Liver (tissue), 9 donors: ENCODE results near the gene ILDR1. TPM values are rescaled to one million over a fixed set of nuclear protein-coding genes. Genes with fewer than 3 reads are reported as not detected.
A peak's percentile ranks its signal among the peaks of the same experiment; 100 is the strongest.

Experiments used
- DNase-seq: peaks from one replicate; pipeline ENCODE4 v3.0.0-alpha.2; 2017; ENCODE audit warnings: low spot score
- H3K27ac ChIP-seq, 2 donors: one replicate each; pipeline ENCODE4 v1.7.0; 2013; ENCODE audit warnings: inconsistent platforms in 2 of 2, low read length in 2 of 2, control low read depth in 1 of 2, low read depth in 1 of 2, mild to moderate bottlenecking in 1 of 2
- H3K27me3 ChIP-seq, 4 donors: one replicate each; pipeline versions ENCODE4 v1.6.1 to v1.7.0; 2013; ENCODE audit warnings: low read length in 3 of 4, inconsistent platforms in 1 of 4, mild to moderate bottlenecking in 1 of 4, moderate library complexity in 1 of 4; ENCODE audit not compliant: control insufficient read depth in 4 of 4, insufficient read depth in 4 of 4
- H3K36me3 ChIP-seq, 4 donors: one replicate each; pipeline versions ENCODE4 v1.6.1 to v1.7.0; 2013; ENCODE audit warnings: low read length in 3 of 4, mild to moderate bottlenecking in 3 of 4, low read depth in 1 of 4, moderate library complexity in 1 of 4; ENCODE audit not compliant: control insufficient read depth in 4 of 4, insufficient read depth in 3 of 4
- H3K4me1 ChIP-seq, 4 donors: one replicate each; pipeline versions ENCODE4 v1.6.1 to v1.7.0; 2013; ENCODE audit warnings: low read length in 3 of 4, mild to moderate bottlenecking in 3 of 4, moderate library complexity in 1 of 4; ENCODE audit not compliant: control insufficient read depth in 4 of 4, insufficient read depth in 4 of 4
- H3K4me3 ChIP-seq, 3 donors: one replicate each; pipeline versions ENCODE4 v1.6.1 to v1.7.0; 2013; ENCODE audit warnings: low read length in 3 of 3, control low read depth in 1 of 3, low read depth in 1 of 3, mild to moderate bottlenecking in 1 of 3
- H3K9ac ChIP-seq, 2 donors: one replicate each; pipeline ENCODE4 v1.7.0; 2013; ENCODE audit warnings: low read length in 2 of 2, mild to moderate bottlenecking in 2 of 2, moderate library complexity in 2 of 2, control low read depth in 1 of 2, low read depth in 1 of 2
- H3K9me3 ChIP-seq, 4 donors: one replicate each; pipeline versions ENCODE4 v1.6.1 to v1.7.0; 2013; ENCODE audit warnings: low read length in 3 of 4; ENCODE audit not compliant: control insufficient read depth in 4 of 4
- EGR1 ChIP-seq, 2 donors: IDR thresholded peaks; 2 replicates each; pipeline ENCODE4 v1.6.1; 2016 to 2018; ENCODE audit warnings: antibody characterized with exemption in 2 of 2, low read depth in 2 of 2
- FOXA1 ChIP-seq: IDR thresholded peaks from 2 replicates; pipeline ENCODE4 v1.6.1; 2016; ENCODE audit warnings: antibody characterized with exemption
- GABPA ChIP-seq, 2 donors: IDR thresholded peaks in 1 of 2; conservative IDR thresholded peaks in 1 of 2; 2 replicates each; pipeline ENCODE4 v1.6.1; 2016; ENCODE audit warnings: antibody characterized with exemption in 2 of 2, mild to moderate bottlenecking in 1 of 2, moderate library complexity in 1 of 2
- HNF4A ChIP-seq, 2 donors: conservative IDR thresholded peaks; 2 replicates each; pipeline ENCODE4 v1.6.1; 2016; ENCODE audit warnings: antibody characterized with exemption in 2 of 2, mild to moderate bottlenecking in 2 of 2
- JUND ChIP-seq, 2 donors: IDR thresholded peaks; 2 replicates each; pipeline ENCODE4 v1.6.1; 2016; ENCODE audit warnings: antibody characterized with exemption in 2 of 2
- NR2F2 ChIP-seq: IDR thresholded peaks from 2 replicates; pipeline ENCODE4 v1.6.1; 2016; ENCODE audit warnings: antibody characterized with exemption
- RAD21 ChIP-seq, 2 donors: IDR thresholded peaks; 2 replicates each; pipeline ENCODE4 v1.6.1; 2016; ENCODE audit warnings: antibody characterized with exemption in 2 of 2, mild to moderate bottlenecking in 2 of 2
- RXRA ChIP-seq, 2 donors: IDR thresholded peaks; 2 replicates each; pipeline ENCODE4 v1.6.1; 2017 to 2018; ENCODE audit warnings: antibody characterized with exemption in 2 of 2, mild to moderate bottlenecking in 1 of 2
- TAF1 ChIP-seq: conservative IDR thresholded peaks from 2 replicates; pipeline ENCODE4 v1.6.1; 2016; ENCODE audit warnings: antibody characterized with exemption, mild to moderate bottlenecking
- YY1 ChIP-seq: IDR thresholded peaks from 2 replicates; pipeline ENCODE4 v1.6.1; 2016; ENCODE audit warnings: antibody characterized with exemption, mild to moderate bottlenecking
- WGBS: extraction: QIAGEN DNeasy Blood & Tissue Kit; methylation state at CpG from one replicate; pipeline ENCODE4 v1.1.7; 2013; 5-methylcytosine and 5-hydroxymethylcytosine counted together
- polyA plus RNA-seq, 2 donors: library from polyadenylated mRNA; stranded (reverse) in 1 of 2; unstranded in 1 of 2; fragments of 200-250 nt in 1 of 2; fragments of >200 nt in 1 of 2; fragmentation: Nextera tagmentation in 1 of 2; extraction: Ambion mirVana in 1 of 2; gene quantifications; one replicate each; pipeline versions ENCODE4 v1.2.1 to v1.2.3, GENCODE V29; 2013 to 2015
- total RNA-seq, 2 donors: library from RNA; depleted of rRNA; stranded (reverse); fragments of >200 nt; gene quantifications; one replicate each; pipeline ENCODE4 v1.2.3, GENCODE V29; 2014
- TF ChIP-seq, protein P1 (sequence below): fragments of 150-350 bp; IDR thresholded peaks from 2 replicates; pipeline ENCODE4 v1.5.1; 2017; ENCODE audit warnings: improper control_type of control experiment, low read depth, low read length; ENCODE audit not compliant: missing input control
- TF ChIP-seq, protein P2 (sequence below): IDR thresholded peaks from 2 replicates; pipeline ENCODE4 v1.6.1; 2016; ENCODE audit warnings: antibody characterized with exemption, mild to moderate bottlenecking
- TF ChIP-seq, protein P3 (sequence below): IDR thresholded peaks from 2 replicates; pipeline ENCODE4 v1.6.1; 2016; ENCODE audit warnings: antibody characterized with exemption
- TF ChIP-seq, protein P4 (sequence below): IDR thresholded peaks from 2 replicates; pipeline ENCODE4 v1.6.1; 2016; ENCODE audit warnings: antibody characterized with exemption
- donor health status: healthy.
- donor health status: healthy.
- donor health status: healthy.
- donor health status: healthy.
- donor health status: healthy.

The ILDR1 gene
- total and polyA plus RNA-seq, 4 donors: 0.07 to 1.7 (median 0.19) TPM

DNA sequence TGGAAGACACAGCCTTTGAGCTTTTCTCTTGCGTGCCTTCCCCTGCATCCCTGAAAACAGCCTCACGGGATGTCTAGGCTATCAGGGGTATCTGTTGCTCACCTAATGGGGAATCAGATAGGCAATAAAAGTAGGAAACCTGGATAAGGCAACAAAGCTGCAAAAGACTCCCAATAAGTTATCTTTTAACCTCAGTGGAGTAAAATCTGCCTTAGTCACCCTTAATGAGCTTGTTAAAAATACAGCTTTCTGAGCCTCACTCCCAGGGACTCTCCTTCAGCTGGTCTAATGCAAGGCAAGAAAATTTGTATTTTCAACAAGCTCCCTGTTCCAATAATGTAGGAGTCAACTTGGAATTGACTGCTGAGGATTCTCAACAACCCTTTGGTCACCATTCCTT, 25.6 kb downstream of the ILDR1 start:
- H3K27me3 ChIP-seq: no peaks in the 10 kb centered on the region
- no peaks in the 10 kb centered on the region for H3K36me3 ChIP-seq
- H3K27ac ChIP-seq: no peak overlapping the region
- no peak for DNase-seq
- H3K9ac ChIP-seq: no peak overlapping the region
- H3K4me3 ChIP-seq: no peak overlapping the region
- TF ChIP-seq HNF4A (conservative IDR thresholded peaks at IDR 0.05) (no peak), RXRA (IDR thresholded peaks at IDR 0.05) (no peak), EGR1 (IDR thresholded peaks at IDR 0.05; ENCODE audit: low read depth in 2 of 2) (no peak), NR2F2 (no peak), YY1 (no peak), TAF1 (no peak), GABPA (IDR thresholded peaks at IDR 0.05 in 1 of 2, conservative IDR thresholded peaks at IDR 0.05 in 1 of 2) (no peak), JUND (IDR thresholded peaks at IDR 0.05) (no peak), FOXA1 (no peak)
- TF ChIP-seq, protein P1, sequence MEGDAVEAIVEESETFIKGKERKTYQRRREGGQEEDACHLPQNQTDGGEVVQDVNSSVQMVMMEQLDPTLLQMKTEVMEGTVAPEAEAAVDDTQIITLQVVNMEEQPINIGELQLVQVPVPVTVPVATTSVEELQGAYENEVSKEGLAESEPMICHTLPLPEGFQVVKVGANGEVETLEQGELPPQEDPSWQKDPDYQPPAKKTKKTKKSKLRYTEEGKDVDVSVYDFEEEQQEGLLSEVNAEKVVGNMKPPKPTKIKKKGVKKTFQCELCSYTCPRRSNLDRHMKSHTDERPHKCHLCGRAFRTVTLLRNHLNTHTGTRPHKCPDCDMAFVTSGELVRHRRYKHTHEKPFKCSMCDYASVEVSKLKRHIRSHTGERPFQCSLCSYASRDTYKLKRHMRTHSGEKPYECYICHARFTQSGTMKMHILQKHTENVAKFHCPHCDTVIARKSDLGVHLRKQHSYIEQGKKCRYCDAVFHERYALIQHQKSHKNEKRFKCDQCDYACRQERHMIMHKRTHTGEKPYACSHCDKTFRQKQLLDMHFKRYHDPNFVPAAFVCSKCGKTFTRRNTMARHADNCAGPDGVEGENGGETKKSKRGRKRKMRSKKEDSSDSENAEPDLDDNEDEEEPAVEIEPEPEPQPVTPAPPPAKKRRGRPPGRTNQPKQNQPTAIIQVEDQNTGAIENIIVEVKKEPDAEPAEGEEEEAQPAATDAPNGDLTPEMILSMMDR: no peak
- TF ChIP-seq, protein P2, sequence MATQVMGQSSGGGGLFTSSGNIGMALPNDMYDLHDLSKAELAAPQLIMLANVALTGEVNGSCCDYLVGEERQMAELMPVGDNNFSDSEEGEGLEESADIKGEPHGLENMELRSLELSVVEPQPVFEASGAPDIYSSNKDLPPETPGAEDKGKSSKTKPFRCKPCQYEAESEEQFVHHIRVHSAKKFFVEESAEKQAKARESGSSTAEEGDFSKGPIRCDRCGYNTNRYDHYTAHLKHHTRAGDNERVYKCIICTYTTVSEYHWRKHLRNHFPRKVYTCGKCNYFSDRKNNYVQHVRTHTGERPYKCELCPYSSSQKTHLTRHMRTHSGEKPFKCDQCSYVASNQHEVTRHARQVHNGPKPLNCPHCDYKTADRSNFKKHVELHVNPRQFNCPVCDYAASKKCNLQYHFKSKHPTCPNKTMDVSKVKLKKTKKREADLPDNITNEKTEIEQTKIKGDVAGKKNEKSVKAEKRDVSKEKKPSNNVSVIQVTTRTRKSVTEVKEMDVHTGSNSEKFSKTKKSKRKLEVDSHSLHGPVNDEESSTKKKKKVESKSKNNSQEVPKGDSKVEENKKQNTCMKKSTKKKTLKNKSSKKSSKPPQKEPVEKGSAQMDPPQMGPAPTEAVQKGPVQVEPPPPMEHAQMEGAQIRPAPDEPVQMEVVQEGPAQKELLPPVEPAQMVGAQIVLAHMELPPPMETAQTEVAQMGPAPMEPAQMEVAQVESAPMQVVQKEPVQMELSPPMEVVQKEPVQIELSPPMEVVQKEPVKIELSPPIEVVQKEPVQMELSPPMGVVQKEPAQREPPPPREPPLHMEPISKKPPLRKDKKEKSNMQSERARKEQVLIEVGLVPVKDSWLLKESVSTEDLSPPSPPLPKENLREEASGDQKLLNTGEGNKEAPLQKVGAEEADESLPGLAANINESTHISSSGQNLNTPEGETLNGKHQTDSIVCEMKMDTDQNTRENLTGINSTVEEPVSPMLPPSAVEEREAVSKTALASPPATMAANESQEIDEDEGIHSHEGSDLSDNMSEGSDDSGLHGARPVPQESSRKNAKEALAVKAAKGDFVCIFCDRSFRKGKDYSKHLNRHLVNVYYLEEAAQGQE: no peak
- TF ChIP-seq, protein P3, sequence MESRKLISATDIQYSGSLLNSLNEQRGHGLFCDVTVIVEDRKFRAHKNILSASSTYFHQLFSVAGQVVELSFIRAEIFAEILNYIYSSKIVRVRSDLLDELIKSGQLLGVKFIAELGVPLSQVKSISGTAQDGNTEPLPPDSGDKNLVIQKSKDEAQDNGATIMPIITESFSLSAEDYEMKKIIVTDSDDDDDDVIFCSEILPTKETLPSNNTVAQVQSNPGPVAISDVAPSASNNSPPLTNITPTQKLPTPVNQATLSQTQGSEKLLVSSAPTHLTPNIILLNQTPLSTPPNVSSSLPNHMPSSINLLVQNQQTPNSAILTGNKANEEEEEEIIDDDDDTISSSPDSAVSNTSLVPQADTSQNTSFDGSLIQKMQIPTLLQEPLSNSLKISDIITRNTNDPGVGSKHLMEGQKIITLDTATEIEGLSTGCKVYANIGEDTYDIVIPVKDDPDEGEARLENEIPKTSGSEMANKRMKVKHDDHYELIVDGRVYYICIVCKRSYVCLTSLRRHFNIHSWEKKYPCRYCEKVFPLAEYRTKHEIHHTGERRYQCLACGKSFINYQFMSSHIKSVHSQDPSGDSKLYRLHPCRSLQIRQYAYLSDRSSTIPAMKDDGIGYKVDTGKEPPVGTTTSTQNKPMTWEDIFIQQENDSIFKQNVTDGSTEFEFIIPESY: no peak
- TF ChIP-seq, protein P4, sequence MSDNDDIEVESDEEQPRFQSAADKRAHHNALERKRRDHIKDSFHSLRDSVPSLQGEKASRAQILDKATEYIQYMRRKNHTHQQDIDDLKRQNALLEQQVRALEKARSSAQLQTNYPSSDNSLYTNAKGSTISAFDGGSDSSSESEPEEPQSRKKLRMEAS: no peak
- H3K4me1 ChIP-seq: peaks cover 0 to 4% (median 0%) of the 10 kb centered on the region in 4 donors
- H3K9me3 ChIP-seq: no peaks in the 10 kb centered on the region
- WGBS: 96% methylated on average over 2 of the region's 2 CpGs

- H3K4me1 ChIP-seq: peaks cover 0 to 4% (median 0%) of the 10 kb centered on the region in 4 donors
- TF ChIP-seq RAD21 (IDR thresholded peaks at IDR 0.05) (peak; percentile 66 to 84), RXRA (IDR thresholded peaks at IDR 0.05) (no peak)
- TF ChIP-seq, protein P1: peak; percentile 51
- H3K27ac ChIP-seq: peak overlapping the region in 1 of 2 donors; percentile 6
- 72% methylated on average over 14 of the region's 14 CpGs for WGBS
- H3K27me3 ChIP-seq: no peaks in the 10 kb centered on the region
- no peak overlapping the region for H3K9ac ChIP-seq
- H3K4me3 ChIP-seq: no peak overlapping the region
- no peaks in the 10 kb centered on the region for H3K9me3 ChIP-seq
- H3K36me3 ChIP-seq: no peaks in the 10 kb centered on the region
- DNase-seq: peak; percentile 46
Measured at GRCh38 chr3:121995161-121996137, 26.6 kb downstream of the ILDR1 start.
